HG02884 (cell line): ENCODE measurements around the gene CDC7.
A peak's percentile ranks its signal among the peaks of the same experiment; 100 is the strongest.

ENCODE experiments used
- ATAC-seq: cut with Tn5 transposase; IDR thresholded peaks from one replicate; pipeline ENCODE4 v1.9.1; 2021; ENCODE audit warnings: mild to moderate bottlenecking, moderate library complexity; ENCODE audit not compliant: unreplicated experiment

CDC7 gene

GRCh38 chr1:91546876-91547275, 46.2 kb downstream of the CDC7 start:
- ATAC-seq: no peak

GRCh38 chr1:91548376-91549040, 47.9 kb downstream of the CDC7 start:
- no peak for ATAC-seq

DNA sequence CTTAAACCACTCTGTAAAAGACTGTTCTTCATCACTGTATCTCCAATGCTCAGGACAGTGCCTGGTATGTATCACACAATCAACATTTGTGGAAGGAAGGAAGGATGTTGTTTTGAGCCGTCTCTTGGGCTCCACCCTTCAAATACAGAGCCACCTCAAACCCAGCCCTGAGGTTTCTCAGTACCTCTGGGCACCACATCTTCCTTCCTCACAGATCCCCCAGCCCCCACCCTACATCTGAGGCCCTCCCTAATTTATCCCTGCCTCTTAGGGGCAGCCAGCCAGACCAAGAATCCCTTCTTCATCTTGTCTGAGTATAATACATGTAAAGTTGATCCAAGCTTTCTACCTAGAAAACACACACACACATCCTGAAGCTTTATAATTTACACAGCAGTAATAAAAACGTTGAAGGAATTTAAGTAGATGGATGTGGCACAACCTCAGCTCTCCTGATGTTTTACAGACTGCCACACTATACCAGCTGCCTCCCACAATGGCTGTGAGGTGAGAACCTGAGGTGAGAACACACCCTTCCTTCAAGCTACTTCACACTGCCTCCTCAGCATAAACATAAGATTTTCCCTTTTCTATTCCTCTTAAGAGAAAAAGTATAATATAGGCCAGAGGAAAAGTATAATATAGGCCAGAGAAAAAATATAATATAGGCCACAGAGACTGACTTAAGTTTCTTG, 48.5 kb downstream of the CDC7 start:
- ATAC-seq: no peak

- ATAC-seq: no peak
Measured at GRCh38 chr1:91550961-91551360, 50.3 kb downstream of the CDC7 start.

DNA sequence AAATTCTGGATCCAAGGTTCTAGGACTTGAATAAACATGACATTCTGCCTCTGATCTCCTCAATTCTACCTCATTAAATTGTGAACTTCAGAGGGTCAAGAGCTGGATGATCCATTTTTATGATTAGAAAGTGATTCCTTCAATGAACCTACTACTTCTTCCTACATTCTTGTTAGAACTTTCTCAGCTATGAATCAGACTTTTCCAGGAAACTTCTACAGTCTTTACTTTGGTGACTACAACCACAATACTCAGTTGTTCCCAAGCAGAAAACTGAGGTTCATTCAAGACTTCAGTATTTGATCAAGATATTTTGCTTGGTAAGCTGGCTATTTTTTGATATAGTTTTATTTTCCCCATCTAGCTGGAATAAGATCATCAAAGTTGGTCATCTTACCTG, 51.4 kb downstream of the CDC7 start:
- no peak for ATAC-seq

- no peak for ATAC-seq
Measured at GRCh38 chr1:91552596-91552995, 51.9 kb downstream of the CDC7 start.

GRCh38 chr1:91553177-91553591, 52.5 kb downstream of the CDC7 start:
- ATAC-seq: no peak

GRCh38 chr1:91555074-91555730, 54.6 kb downstream of the CDC7 start:
- ATAC-seq: no peak

DNA sequence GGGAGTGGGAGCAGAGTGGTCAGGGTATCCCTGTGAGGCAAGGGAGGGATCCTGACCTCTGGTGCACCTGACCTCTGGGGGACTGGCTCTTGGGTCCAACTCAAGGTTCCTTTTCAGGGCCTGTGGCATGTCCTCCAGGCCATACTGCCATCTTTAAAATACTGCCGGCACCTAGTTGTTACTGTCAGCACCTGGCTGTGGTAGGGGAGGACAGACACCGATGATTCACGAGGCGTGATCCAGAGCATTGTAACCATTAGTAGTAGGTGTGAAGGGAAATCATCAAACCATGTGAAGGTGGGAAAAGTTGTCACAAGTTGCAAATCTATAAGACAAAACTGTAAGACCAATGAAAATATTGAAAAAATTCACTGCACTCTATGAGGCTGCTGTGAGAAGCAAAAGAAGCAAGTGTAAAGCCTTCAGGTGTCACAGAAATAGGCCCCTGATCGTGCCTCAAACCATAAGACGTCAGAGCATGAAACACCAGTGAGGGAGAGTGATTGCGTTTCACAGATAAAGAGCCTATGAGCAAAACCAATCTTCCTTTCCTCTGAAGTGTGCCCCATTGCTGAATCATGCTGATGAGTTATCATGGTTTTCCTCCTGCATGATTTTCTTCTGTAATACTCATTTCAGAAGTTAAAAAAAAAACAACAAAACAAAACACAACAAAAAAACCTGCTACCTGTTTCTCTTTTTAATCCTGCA, 55.3 kb downstream of the CDC7 start:
- peak; percentile 67 for ATAC-seq

- no peak for ATAC-seq
Measured at GRCh38 chr1:91556556-91556955, 55.9 kb downstream of the CDC7 start.

DNA sequence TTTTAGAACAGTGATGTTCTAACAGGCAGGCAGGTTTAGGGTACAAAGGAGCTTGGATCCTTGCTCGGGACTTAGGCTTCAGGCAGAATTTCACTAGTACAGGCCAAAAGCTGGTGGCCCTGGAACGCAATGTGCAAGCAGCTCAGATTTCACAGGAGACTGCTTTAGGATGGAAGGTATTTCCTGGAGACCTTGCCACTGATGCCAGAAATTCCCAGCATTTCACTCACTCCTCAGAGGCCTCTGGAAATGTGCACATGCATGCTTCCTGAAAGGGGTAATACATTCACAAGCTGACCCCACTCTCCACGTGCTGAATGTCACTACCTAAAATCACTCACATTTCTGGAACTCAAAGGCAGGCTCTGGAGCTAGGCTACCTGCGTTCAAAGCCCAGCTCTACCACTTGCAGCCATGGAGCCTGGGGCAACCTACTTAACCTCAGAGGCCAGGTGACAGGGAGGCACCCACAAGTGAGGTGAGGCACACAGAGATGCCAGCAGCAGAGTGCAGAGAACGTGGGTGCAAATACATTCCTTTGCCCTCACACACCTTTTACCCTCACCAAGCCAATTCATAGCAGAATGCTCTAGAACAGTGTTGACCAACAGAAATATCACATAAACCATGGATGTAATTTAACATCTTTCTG, 56.5 kb downstream of the CDC7 start:
- ATAC-seq: no peak

- ATAC-seq: no peak
Measured at GRCh38 chr1:91557826-91558225, 57.2 kb downstream of the CDC7 start.

DNA sequence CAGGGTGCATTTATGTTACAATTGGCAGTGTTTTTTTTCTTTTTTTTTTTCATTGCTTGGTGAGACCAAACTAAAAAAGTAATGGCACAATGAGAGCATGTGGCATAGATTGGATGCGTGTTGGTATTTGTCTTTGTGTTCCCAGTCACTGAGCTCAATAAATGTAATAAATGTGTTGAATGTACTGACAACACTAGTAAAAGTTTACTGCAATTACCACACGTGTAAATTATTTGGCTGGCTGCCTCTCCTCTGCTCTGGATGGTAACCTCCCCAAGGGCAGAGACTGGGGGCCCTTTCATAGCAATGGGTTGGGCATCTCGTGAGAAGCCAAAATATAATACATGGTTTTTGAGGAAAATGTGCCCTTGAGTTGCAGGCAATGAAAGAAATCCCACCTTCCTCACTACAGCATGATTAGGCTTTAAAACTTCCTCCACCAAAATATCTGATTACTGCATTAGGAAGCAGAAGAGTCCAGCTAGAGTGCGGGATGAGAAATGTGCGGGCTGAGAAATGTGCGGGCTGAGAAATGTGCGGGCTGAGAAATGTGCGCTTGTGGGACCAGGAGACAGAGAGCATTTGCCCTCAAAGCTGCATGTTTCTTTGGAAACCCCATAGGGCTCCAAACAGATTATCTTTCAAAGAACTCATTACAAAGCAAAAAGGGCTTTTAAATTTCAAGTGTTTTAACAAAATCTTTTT, 58.5 kb downstream of the CDC7 start:
- ATAC-seq: no peak

DNA sequence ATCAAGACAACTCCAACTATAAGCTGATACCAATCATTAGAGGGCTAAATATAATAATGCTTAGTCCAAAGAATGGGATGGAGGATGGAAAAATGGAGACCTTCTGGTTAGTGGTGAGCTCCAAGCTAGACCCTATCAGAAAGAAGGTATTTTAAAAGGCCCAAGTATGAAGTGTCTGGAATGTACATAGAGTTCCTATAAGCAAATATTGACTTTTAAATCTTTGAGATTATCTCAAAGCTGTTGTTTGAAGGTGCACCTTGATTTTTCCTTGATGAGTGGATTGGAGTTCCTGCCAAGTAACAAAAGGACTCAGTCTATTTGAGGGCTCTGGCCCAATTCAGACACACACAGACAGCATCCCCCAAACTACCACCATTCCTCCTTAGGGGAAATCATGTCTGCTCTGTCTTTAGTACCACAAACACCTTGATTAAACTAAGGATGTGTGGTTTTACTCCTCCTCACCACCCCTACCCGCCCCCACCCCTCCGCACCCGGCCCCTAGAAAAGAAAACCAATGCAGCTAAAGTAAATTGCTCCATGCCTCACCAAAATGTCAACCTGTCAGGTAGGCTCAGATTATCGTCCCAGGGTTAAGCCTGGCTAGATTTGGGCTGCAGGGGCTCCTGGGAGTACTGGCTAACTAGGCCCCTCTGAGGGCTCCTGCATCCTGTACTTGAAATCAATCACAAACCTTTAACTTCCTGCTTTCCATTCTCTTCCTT, 59.4 kb downstream of the CDC7 start:
- no peak for ATAC-seq

GRCh38 chr1:91564888-91565701, 64.4 kb downstream of the CDC7 start:
- no peak for ATAC-seq

- ATAC-seq: no peak
Measured at GRCh38 chr1:91567583-91567982, 66.9 kb downstream of the CDC7 start.

DNA sequence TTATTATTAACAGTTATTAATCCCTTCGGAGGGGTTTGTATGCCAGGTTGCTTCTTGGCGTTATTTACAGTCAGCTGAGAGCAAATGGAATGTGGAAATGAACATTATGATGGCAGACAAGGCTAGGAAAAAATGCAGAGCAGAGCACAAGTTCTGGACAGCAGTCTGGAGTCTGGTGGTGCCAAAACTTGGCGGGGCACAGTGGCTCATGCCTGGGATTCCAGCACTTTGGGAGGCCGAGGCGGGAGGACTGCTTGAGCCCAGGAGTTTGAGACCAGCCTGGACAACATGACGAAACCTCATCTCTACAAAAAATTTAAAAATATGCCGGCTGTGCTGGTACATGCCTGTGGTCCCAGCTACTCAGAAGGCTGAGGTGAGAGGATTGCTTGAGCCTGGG, 67.6 kb downstream of the CDC7 start:
- no peak for ATAC-seq

DNA sequence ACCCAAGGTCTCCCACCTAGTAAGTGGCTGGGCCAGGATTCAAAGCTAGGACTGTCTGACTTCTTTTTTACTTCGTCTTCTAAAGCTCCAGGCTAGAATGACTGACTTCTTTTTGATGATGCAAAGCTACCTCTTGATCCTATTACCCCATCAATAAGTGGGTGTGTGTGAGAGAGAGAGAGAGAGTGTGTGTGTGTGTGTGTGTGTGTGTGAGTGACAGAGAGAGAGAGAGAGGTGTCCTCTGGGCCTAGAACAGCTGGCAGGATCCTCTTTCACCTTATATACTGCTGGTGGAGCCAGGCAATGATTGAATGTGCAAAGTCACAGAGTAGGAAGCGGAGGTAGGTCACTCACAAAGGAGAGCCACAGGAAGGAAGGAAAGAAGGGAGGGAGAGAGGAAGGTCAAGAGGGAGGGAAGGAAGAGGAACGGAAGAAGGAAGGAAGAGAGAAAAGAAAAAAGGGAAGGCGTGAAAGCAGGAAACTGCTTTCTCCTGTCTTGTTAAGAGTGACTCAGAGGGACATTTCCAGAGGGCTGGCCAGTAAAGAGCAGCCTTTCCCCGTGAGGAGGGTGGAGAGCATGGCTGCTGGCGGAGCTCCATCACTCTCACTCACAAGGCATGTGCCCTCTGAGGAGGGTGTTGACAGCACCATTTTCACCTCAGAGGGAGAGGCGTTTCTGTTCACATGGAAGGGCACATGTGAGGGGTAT, 68.9 kb downstream of the CDC7 start:
- no peak for ATAC-seq
